Stimulated activated CD4-positive, alpha-beta T cell treated with anti-CD3 and anti-CD28 coated beads, Interleukin-12 subunit alpha, Interleukin-12 subunit beta, amount 100 ng/mL, for 24 hours (primary cell): ENCODE data around the gene LY6G6D.

Experiments used
- DNase-seq, 2 experiments: peaks; one replicate each; pipeline ENCODE4 v3.0.0-alpha.2; 2020; ENCODE audit warnings: low read depth in 2 of 2

The LY6G6D gene

GRCh38 chr6:31764198-31764597 lies 49.0 kb downstream of the LY6G6D start:
- no peak for DNase-seq

- DNase-seq = no peak
Measured at GRCh38 chr6:31765559-31765909, 50.4 kb downstream of the LY6G6D start.

- DNase-seq = no peak
Measured at GRCh38 chr6:31765910-31766794, 51.0 kb downstream of the LY6G6D start.

- no peak for DNase-seq
Measured at GRCh38 chr6:31767096-31767645, 52.0 kb downstream of the LY6G6D start.
